ENCODE data around the gene RACK1. TPM values are rescaled to one million over a fixed set of nuclear protein-coding genes. Genes with fewer than 3 reads are reported as not detected.
"Not testable (repeated sequence)": the region's sequence is repeated elsewhere in the genome, so short reads cannot be mapped to it uniquely, and the experiment has no call there.

The RACK1 gene
- total and polyA plus RNA-seq, 4 donors = 310 to 2,255 (median 940) TPM

- no peaks in the 10 kb centered on the region for H3K4me1 ChIP-seq (ENCODE audit: control insufficient read depth in 4 of 4, insufficient read depth in 4 of 4, low read length in 3 of 4)
- H3K9ac ChIP-seq (ENCODE audit: low read depth in 1 of 2, low read length in 2 of 2) = no peak overlapping the region
- H3K9me3 ChIP-seq (ENCODE audit: control insufficient read depth in 4 of 4, low read length in 3 of 4) = no peaks in the 10 kb centered on the region
- DNase-seq (ENCODE audit: low spot score) = no peak
- no peak overlapping the region for H3K27ac ChIP-seq (ENCODE audit: low read depth in 1 of 2, low read length in 2 of 2)
- no peaks in the 10 kb centered on the region for H3K27me3 ChIP-seq (ENCODE audit: control insufficient read depth in 4 of 4, insufficient read depth in 4 of 4, low read length in 3 of 4)
- no peaks in the 10 kb centered on the region for H3K36me3 ChIP-seq (ENCODE audit: control insufficient read depth in 4 of 4, insufficient read depth in 3 of 4, low read depth in 1 of 4, low read length in 3 of 4)
- H3K4me3 ChIP-seq (ENCODE audit: low read depth in 1 of 3, low read length in 3 of 3) = no peak overlapping the region
- no peak for TF ChIP-seq HNF4A (conservative IDR thresholded peaks at IDR 0.05)
- TF ChIP-seq, protein P1, sequence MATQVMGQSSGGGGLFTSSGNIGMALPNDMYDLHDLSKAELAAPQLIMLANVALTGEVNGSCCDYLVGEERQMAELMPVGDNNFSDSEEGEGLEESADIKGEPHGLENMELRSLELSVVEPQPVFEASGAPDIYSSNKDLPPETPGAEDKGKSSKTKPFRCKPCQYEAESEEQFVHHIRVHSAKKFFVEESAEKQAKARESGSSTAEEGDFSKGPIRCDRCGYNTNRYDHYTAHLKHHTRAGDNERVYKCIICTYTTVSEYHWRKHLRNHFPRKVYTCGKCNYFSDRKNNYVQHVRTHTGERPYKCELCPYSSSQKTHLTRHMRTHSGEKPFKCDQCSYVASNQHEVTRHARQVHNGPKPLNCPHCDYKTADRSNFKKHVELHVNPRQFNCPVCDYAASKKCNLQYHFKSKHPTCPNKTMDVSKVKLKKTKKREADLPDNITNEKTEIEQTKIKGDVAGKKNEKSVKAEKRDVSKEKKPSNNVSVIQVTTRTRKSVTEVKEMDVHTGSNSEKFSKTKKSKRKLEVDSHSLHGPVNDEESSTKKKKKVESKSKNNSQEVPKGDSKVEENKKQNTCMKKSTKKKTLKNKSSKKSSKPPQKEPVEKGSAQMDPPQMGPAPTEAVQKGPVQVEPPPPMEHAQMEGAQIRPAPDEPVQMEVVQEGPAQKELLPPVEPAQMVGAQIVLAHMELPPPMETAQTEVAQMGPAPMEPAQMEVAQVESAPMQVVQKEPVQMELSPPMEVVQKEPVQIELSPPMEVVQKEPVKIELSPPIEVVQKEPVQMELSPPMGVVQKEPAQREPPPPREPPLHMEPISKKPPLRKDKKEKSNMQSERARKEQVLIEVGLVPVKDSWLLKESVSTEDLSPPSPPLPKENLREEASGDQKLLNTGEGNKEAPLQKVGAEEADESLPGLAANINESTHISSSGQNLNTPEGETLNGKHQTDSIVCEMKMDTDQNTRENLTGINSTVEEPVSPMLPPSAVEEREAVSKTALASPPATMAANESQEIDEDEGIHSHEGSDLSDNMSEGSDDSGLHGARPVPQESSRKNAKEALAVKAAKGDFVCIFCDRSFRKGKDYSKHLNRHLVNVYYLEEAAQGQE (IDR thresholded peaks at IDR 0.05) = no peak
- TF ChIP-seq NR2F2 (IDR thresholded peaks at IDR 0.05) = no peak
- no peak for TF ChIP-seq GABPA (IDR thresholded peaks at IDR 0.05 in 1 of 2, conservative IDR thresholded peaks at IDR 0.05 in 1 of 2)
- TF ChIP-seq JUND (IDR thresholded peaks at IDR 0.05) = no peak
- TF ChIP-seq, protein P2, sequence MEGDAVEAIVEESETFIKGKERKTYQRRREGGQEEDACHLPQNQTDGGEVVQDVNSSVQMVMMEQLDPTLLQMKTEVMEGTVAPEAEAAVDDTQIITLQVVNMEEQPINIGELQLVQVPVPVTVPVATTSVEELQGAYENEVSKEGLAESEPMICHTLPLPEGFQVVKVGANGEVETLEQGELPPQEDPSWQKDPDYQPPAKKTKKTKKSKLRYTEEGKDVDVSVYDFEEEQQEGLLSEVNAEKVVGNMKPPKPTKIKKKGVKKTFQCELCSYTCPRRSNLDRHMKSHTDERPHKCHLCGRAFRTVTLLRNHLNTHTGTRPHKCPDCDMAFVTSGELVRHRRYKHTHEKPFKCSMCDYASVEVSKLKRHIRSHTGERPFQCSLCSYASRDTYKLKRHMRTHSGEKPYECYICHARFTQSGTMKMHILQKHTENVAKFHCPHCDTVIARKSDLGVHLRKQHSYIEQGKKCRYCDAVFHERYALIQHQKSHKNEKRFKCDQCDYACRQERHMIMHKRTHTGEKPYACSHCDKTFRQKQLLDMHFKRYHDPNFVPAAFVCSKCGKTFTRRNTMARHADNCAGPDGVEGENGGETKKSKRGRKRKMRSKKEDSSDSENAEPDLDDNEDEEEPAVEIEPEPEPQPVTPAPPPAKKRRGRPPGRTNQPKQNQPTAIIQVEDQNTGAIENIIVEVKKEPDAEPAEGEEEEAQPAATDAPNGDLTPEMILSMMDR (IDR thresholded peaks at IDR 0.05; ENCODE audit: low read depth, low read length, missing input control) = no peak
- TF ChIP-seq RXRA (IDR thresholded peaks at IDR 0.05) = no peak
- TF ChIP-seq FOXA2 (IDR thresholded peaks at IDR 0.05) = no peak
- TF ChIP-seq EGR1 (IDR thresholded peaks at IDR 0.05; ENCODE audit: low read depth in 2 of 2) = no peak
- TF ChIP-seq RAD21 (IDR thresholded peaks at IDR 0.05) = no peak
- WGBS = 96% methylated on average over 7 of the region's 7 CpGs
Measured at GRCh38 chr5:181282874-181283273, 39.2 kb upstream of the RACK1 start.

- not testable (repeated sequence) for H3K9ac ChIP-seq (ENCODE audit: low read depth in 1 of 2, low read length in 2 of 2); H3K27ac ChIP-seq (ENCODE audit: low read depth in 1 of 2, low read length in 2 of 2); H3K36me3 ChIP-seq (ENCODE audit: control insufficient read depth in 4 of 4, insufficient read depth in 3 of 4, low read depth in 1 of 4, low read length in 3 of 4); H3K27me3 ChIP-seq (ENCODE audit: control insufficient read depth in 4 of 4, insufficient read depth in 4 of 4, low read length in 3 of 4); H3K9me3 ChIP-seq (ENCODE audit: control insufficient read depth in 4 of 4, low read length in 3 of 4); H3K4me1 ChIP-seq (ENCODE audit: control insufficient read depth in 4 of 4, insufficient read depth in 4 of 4, low read length in 3 of 4); H3K4me3 ChIP-seq (ENCODE audit: low read depth in 1 of 3, low read length in 3 of 3); DNase-seq (ENCODE audit: low spot score)
- 87% methylated on average over 16 of the region's 16 CpGs for WGBS
Measured at GRCh38 chr5:181282415-181282814, 38.7 kb upstream of the RACK1 start.

- H3K36me3 ChIP-seq (ENCODE audit: control insufficient read depth in 4 of 4, insufficient read depth in 3 of 4, low read depth in 1 of 4, low read length in 3 of 4) = no peaks in the 10 kb centered on the region
- no peak for DNase-seq (ENCODE audit: low spot score)
- 94% methylated on average over 18 of the region's 18 CpGs for WGBS
- no peaks in the 10 kb centered on the region for H3K9me3 ChIP-seq (ENCODE audit: control insufficient read depth in 4 of 4, low read length in 3 of 4)
- H3K27ac ChIP-seq (ENCODE audit: low read depth in 1 of 2, low read length in 2 of 2) = no peak overlapping the region
- H3K4me3 ChIP-seq (ENCODE audit: low read depth in 1 of 3, low read length in 3 of 3) = no peak overlapping the region
- H3K9ac ChIP-seq (ENCODE audit: low read depth in 1 of 2, low read length in 2 of 2) = no peak overlapping the region
- no peaks in the 10 kb centered on the region for H3K4me1 ChIP-seq (ENCODE audit: control insufficient read depth in 4 of 4, insufficient read depth in 4 of 4, low read length in 3 of 4)
- H3K27me3 ChIP-seq (ENCODE audit: control insufficient read depth in 4 of 4, insufficient read depth in 4 of 4, low read length in 3 of 4) = no peaks in the 10 kb centered on the region
- TF ChIP-seq NR2F2 (IDR thresholded peaks at IDR 0.05) (no peak), FOXA2 (IDR thresholded peaks at IDR 0.05) (no peak), YY1 (IDR thresholded peaks at IDR 0.05) (no peak), RXRA (IDR thresholded peaks at IDR 0.05) (no peak), FOXA1 (IDR thresholded peaks at IDR 0.05) (no peak), HNF4G (IDR thresholded peaks at IDR 0.05) (no peak), TAF1 (conservative IDR thresholded peaks at IDR 0.05) (no peak), MAX (IDR thresholded peaks at IDR 0.05) (no peak), ZBTB33 (IDR thresholded peaks at IDR 0.05) (no peak), EGR1 (IDR thresholded peaks at IDR 0.05; ENCODE audit: low read depth in 2 of 2) (no peak), RAD21 (IDR thresholded peaks at IDR 0.05) (no peak), SP1 (IDR thresholded peaks at IDR 0.05) (no peak), GABPA (IDR thresholded peaks at IDR 0.05 in 1 of 2, conservative IDR thresholded peaks at IDR 0.05 in 1 of 2) (no peak), JUND (IDR thresholded peaks at IDR 0.05) (no peak), HNF4A (conservative IDR thresholded peaks at IDR 0.05) (no peak), ATF3 (IDR thresholded peaks at IDR 0.05) (no peak)
- TF ChIP-seq, protein P2 (IDR thresholded peaks at IDR 0.05; ENCODE audit: low read depth, low read length, missing input control) = no peak
Measured at GRCh38 chr5:181281984-181282316, 38.2 kb upstream of the RACK1 start.

All from liver (tissue), 9 donors.